ENCODE results near the gene PTPRN2.

GRCh38 chr7:157907091-157907490 lies 680.5 kb downstream of the PTPRN2 start:
- TF ChIP-seq SUZ12 (IDR thresholded peaks at IDR 0.05; ENCODE audit: low read length) (no peak), EP300 (IDR thresholded peaks at IDR 0.05; ENCODE audit: borderline replicate concordance in 1 of 2, low read depth in 2 of 2, low read length in 2 of 2) (no peak), CTCF (IDR thresholded peaks at IDR 0.05; ENCODE audit: control extremely low read depth in 1 of 3, insufficient read depth in 1 of 3, low read depth in 1 of 3, low read length in 3 of 3) (no peak), HDAC6 (IDR thresholded peaks at IDR 0.05; ENCODE audit: low read depth, low read length) (no peak), POLR2AphosphoS5 (IDR thresholded peaks at IDR 0.05; ENCODE audit: low read depth, low read length) (no peak)

All from H1 (cell line).